Osteocyte (in vitro differentiated cells): ENCODE measurements around the gene SHISA7. TPM values are rescaled to one million over a fixed set of nuclear protein-coding genes. Genes with fewer than 3 reads are reported as not detected.

ENCODE experiments used
- DNase-seq: peaks from one replicate; pipeline ENCODE4 v3.0.0; 2021; ENCODE audit warnings: mixed read lengths; ENCODE audit not compliant: unreplicated experiment; ENCODE audit errors: extremely low spot score
- H3K27ac Mint-ChIP-seq: one replicate; pipeline ENCODE4 v1.8.0; 2021; ENCODE audit warnings: mild to moderate bottlenecking, mixed read lengths; ENCODE audit not compliant: unreplicated experiment
- H3K27me3 Mint-ChIP-seq: one replicate; pipeline ENCODE4 v1.8.0; 2021; ENCODE audit warnings: mixed read lengths; ENCODE audit not compliant: unreplicated experiment
- H3K36me3 Mint-ChIP-seq: one replicate; pipeline ENCODE4 v1.8.0; 2021; ENCODE audit warnings: mixed read lengths; ENCODE audit not compliant: unreplicated experiment
- H3K4me1 Mint-ChIP-seq: one replicate; pipeline ENCODE4 v1.8.0; 2021; ENCODE audit warnings: mixed read lengths; ENCODE audit not compliant: unreplicated experiment
- H3K4me3 Mint-ChIP-seq: one replicate; pipeline ENCODE4 v1.8.0; 2021; ENCODE audit warnings: mild to moderate bottlenecking, moderate library complexity, mixed read lengths; ENCODE audit not compliant: unreplicated experiment
- H3K9me3 Mint-ChIP-seq: one replicate; pipeline ENCODE4 v1.8.0; 2021; ENCODE audit warnings: mixed read lengths; ENCODE audit not compliant: unreplicated experiment
- CTCF ChIP-seq: fragments of 200-600 bp; sonication (generic); IDR thresholded peaks from 2 replicates; pipeline ENCODE4 v1.5.0; 2021; ENCODE audit warnings: antibody characterized with exemption, mild to moderate bottlenecking, moderate library complexity
- total RNA-seq: library from RNA; stranded (reverse); gene quantifications from 2 replicates; pipeline ENCODE4 v1.2.1, GENCODE V29; 2021

The SHISA7 gene
- total RNA-seq, 1 donor from 2014 or later: not detected

GRCh38 chr19:55482967-55483705 lies 40.0 kb upstream of the SHISA7 start:
- Mint-ChIP-seq H3K27ac (no peak overlapping the region), H3K9me3 (no peaks in the 10 kb centered on the region), H3K27me3 (no peaks in the 10 kb centered on the region), H3K4me1 (peaks cover 42% of the 10 kb centered on the region), H3K36me3 (no peaks in the 10 kb centered on the region), H3K4me3 (no peak overlapping the region)
- no peak for TF ChIP-seq CTCF
- no peak for DNase-seq

- DNase-seq: no peak
- TF ChIP-seq CTCF: no peak
- Mint-ChIP-seq H3K27ac (no peak overlapping the region), H3K4me1 (peaks cover 42% of the 10 kb centered on the region), H3K36me3 (no peaks in the 10 kb centered on the region), H3K9me3 (no peaks in the 10 kb centered on the region), H3K27me3 (no peaks in the 10 kb centered on the region), H3K4me3 (no peak overlapping the region)
These were observed 39.3 kb upstream of the SHISA7 start for GRCh38 chr19:55482156-55482961.

GRCh38 chr19:55481794-55482155 lies 38.7 kb upstream of the SHISA7 start:
- no peaks in the 10 kb centered on the region for H3K27me3 Mint-ChIP-seq
- no peak for TF ChIP-seq CTCF
- DNase-seq: no peak
- H3K27ac Mint-ChIP-seq: no peak overlapping the region
- peaks cover 39% of the 10 kb centered on the region for H3K4me1 Mint-ChIP-seq
- no peak overlapping the region for H3K4me3 Mint-ChIP-seq
- H3K9me3 Mint-ChIP-seq: no peaks in the 10 kb centered on the region
- H3K36me3 Mint-ChIP-seq: no peaks in the 10 kb centered on the region

- no peaks in the 10 kb centered on the region for H3K9me3 Mint-ChIP-seq
- H3K36me3 Mint-ChIP-seq: no peaks in the 10 kb centered on the region
- peaks cover 39% of the 10 kb centered on the region for H3K4me1 Mint-ChIP-seq
- no peak for TF ChIP-seq CTCF
- H3K27ac Mint-ChIP-seq: no peak overlapping the region
- DNase-seq: no peak
- no peaks in the 10 kb centered on the region for H3K27me3 Mint-ChIP-seq
- no peak overlapping the region for H3K4me3 Mint-ChIP-seq
These were observed 38.2 kb upstream of the SHISA7 start for GRCh38 chr19:55481148-55481793.
